ENCODE data around the gene NEK6.

- TF ChIP-seq POLR2A (IDR thresholded peaks at IDR 0.05; ENCODE audit: low read length) (no peak), GATA1 (IDR thresholded peaks at IDR 0.05; ENCODE audit: low read depth, low read length) (no peak)
These were observed 6.5 kb upstream of the NEK6 start for GRCh38 chr9:124251204-124251603.
